Ovary (tissue), 9 donors: ENCODE results near the gene GNB1. TPM values are rescaled to one million over a fixed set of nuclear protein-coding genes. Genes with fewer than 3 reads are reported as not detected.
"Not testable (repeated sequence)": the region's sequence is repeated elsewhere in the genome, so short reads cannot be mapped to it uniquely, and the experiment has no call there.

Source experiments
- DNase-seq, 5 donors: peaks; one replicate each; pipeline ENCODE4 v3.0.0-alpha.2; 2019 to 2020
- H3K27ac ChIP-seq, 2 donors: fragments of 200-600 bp; one replicate each; pipeline versions ENCODE4 v1.5.1 to v1.8.0; 2019 to 2022
- H3K27me3 ChIP-seq: fragments of 200-600 bp; one replicate; pipeline ENCODE4 v1.8.0; 2022
- H3K36me3 ChIP-seq: fragments of 200-600 bp; sonication (generic); one replicate; pipeline ENCODE4 v1.5.1; 2019
- H3K4me1 ChIP-seq: one replicate; pipeline ENCODE4 v1.8.1; 2013; ENCODE audit warnings: mild to moderate bottlenecking, moderate library complexity; ENCODE audit not compliant: insufficient read depth
- H3K4me3 ChIP-seq: fragments of 200-600 bp; sonication (generic); one replicate; pipeline ENCODE4 v1.5.1; 2017
- H3K9me3 ChIP-seq, 2 donors: fragments of 200-600 bp in 1 of 2; sonication (generic) in 1 of 2; one replicate each; pipeline versions ENCODE4 v1.5.1 to v1.8.1; 2013 to 2019; ENCODE audit warnings: mild to moderate bottlenecking in 1 of 2, moderate library complexity in 1 of 2
- CTCF ChIP-seq, 3 donors: fragments of 450-650 bp in 2 of 3; fragments of 200-600 bp in 1 of 3; IDR thresholded peaks; one replicate each; pipeline versions ENCODE4 v1.5.1 to v1.8.0; 2016 to 2022; ENCODE audit warnings: antibody characterized with exemption in 3 of 3, mild to moderate bottlenecking in 1 of 3
- EP300 ChIP-seq: sonication (generic); formaldehyde crosslinking; IDR thresholded peaks from one replicate; pipeline ENCODE4 v1.6.1; 2017; ENCODE audit warnings: antibody characterized with exemption
- POLR2A ChIP-seq: fragments of 450-650 bp; IDR thresholded peaks from one replicate; pipeline ENCODE4 v1.6.1; 2017; ENCODE audit warnings: antibody characterized with exemption, mild to moderate bottlenecking, moderate library complexity
- WGBS, 3 donors: extraction: QIAGEN DNeasy Blood & Tissue Kit in 1 of 3; methylation state at CpG; one replicate each; pipeline versions ENCODE4 v1.1.5 to v1.1.7; 2013 to 2017; 5-methylcytosine and 5-hydroxymethylcytosine counted together
- intact Hi-C, 4 donors: fragments of 100-400 bp; cut with DNase I; formaldehyde crosslinking; loops; one replicate each; pipeline versions ENCODE4 v1.11.0 to v1.15.1; 2022 to 2023
- polyA plus RNA-seq, 2 donors: library from polyadenylated mRNA; stranded (reverse); fragments of 200-250 nt in 1 of 2; fragments of 350-450 nt in 1 of 2; fragmentation: Illumina TruSeq in 1 of 2; extraction: RNeasy Lipid Tissue Mini Kit (QIAGEN cat#74804) in 1 of 2; gene quantifications; one replicate each; pipeline ENCODE4 v1.2.3, GENCODE V29; 2013 to 2014
- total RNA-seq, 7 donors: library from RNA; depleted of rRNA in 2 of 7; stranded (reverse); fragments of >200 nt in 2 of 7; fragmentation: NEBNext Ultra II Directional in 3 of 7; extraction: Animal tissue kit (Norgen Biotek cat#: 25700) in 3 of 7; gene quantifications; one replicate each; pipeline versions ENCODE4 v1.1.0 to v1.2.4, GENCODE V29; 2016 to 2023
- donor health status: DM: no; HTN: no; CAD: no; lungs with moderate emphysema.
- donor health status: DM: no; HTN: no; CAD: no.
- donor health status: Bipolar disorder and iron deficiency.
- donor health status: DM: yes; HTN: yes; CAD: no.
- donor health status: DM: no; HTN: no; CAD: no.
- donor health status: DM: yes; HTN: yes; CAD: no.

The GNB1 gene
- total and polyA plus RNA-seq, 9 donors = 92.9 to 314 (median 255) TPM

GRCh38 chr1:1869469-1869868 is 21.4 kb downstream of the GNB1 start:
- no peaks in the 10 kb centered on the region for H3K36me3 ChIP-seq
- H3K4me3 ChIP-seq = no peak overlapping the region
- intact Hi-C loops = no loop called here
- H3K4me1 ChIP-seq = peaks cover 28% of the 10 kb centered on the region
- TF ChIP-seq POLR2A (no peak), CTCF (IDR thresholded peaks at IDR 0.05) (no peak), EP300 (no peak)
- peak in 1 of 5 donors; percentile 9 for DNase-seq
- no peaks in the 10 kb centered on the region for H3K27me3 ChIP-seq
- H3K27ac ChIP-seq = peak overlapping the region in 1 of 2 donors; percentile 13
- WGBS, 3 donors = 4 to 26% (median 11%) methylated on average over 4 of the region's 4 CpGs
- no peaks in the 10 kb centered on the region for H3K9me3 ChIP-seq

GRCh38 chr1:1867164-1867563 is 23.7 kb downstream of the GNB1 start:
- peaks cover 23% of the 10 kb centered on the region for H3K4me1 ChIP-seq
- intact Hi-C loops = no loop called here

GRCh38 chr1:1862905-1863547 is 27.9 kb downstream of the GNB1 start:
- Histone ChIP-seq H3K27ac (no peak overlapping the region), H3K9me3 (no peaks in the 10 kb centered on the region), H3K27me3 (no peaks in the 10 kb centered on the region), H3K4me3 (no peak overlapping the region), H3K4me1 (peaks cover 34% of the 10 kb centered on the region), H3K36me3 (no peaks in the 10 kb centered on the region)
- TF ChIP-seq CTCF (IDR thresholded peaks at IDR 0.05) (no peak), EP300 (no peak), POLR2A (no peak)
- intact Hi-C loops = no loop called here
- DNase-seq = no peak
- WGBS, 3 donors = 63 to 66% (median 64%) methylated on average over 6 of the region's 6 CpGs

More at GRCh38 chr1:1867164-1867563, 23.7 kb downstream of the GNB1 start:
- Histone ChIP-seq H3K36me3 (no peaks in the 10 kb centered on the region), H3K27ac (no peak overlapping the region), H3K4me3 (no peak overlapping the region), H3K9me3 (no peaks in the 10 kb centered on the region), H3K27me3 (no peaks in the 10 kb centered on the region)
- DNase-seq = no peak
- WGBS, 3 donors = 89 to 93% (median 91%) methylated on average over 3 of the region's 3 CpGs
- TF ChIP-seq CTCF (IDR thresholded peaks at IDR 0.05) = no peak

GRCh38 chr1:1861761-1862310 is 29.1 kb downstream of the GNB1 start:
- intact Hi-C loops, H3K9me3 ChIP-seq, H3K4me3 ChIP-seq, H3K27ac ChIP-seq, H3K27me3 ChIP-seq, H3K36me3 ChIP-seq: not testable (repeated sequence)
- H3K4me1 ChIP-seq = peaks cover 36% of the 10 kb centered on the region
- WGBS, 3 donors = 83 to 92% (median 85%) methylated on average over 13 of the region's 13 CpGs
- DNase-seq = peak in 1 of 5 donors; percentile 24

- Histone ChIP-seq H3K27me3 (no peaks in the 10 kb centered on the region), H3K4me3 (no peak overlapping the region), H3K9me3 (no peaks in the 10 kb centered on the region), H3K27ac (no peak overlapping the region), H3K36me3 (no peaks in the 10 kb centered on the region), H3K4me1 (peaks cover 36% of the 10 kb centered on the region)
- peak in 1 of 5 donors; percentile 19 for DNase-seq
- no peak for TF ChIP-seq EP300
- no peak for TF ChIP-seq POLR2A
- no peak for TF ChIP-seq CTCF (IDR thresholded peaks at IDR 0.05)
- 10 to 17% (median 14%) methylated on average over 1 of the region's 1 CpG for WGBS, 3 donors
- intact Hi-C loops = no loop called here
Measured at GRCh38 chr1:1861339-1861730, 29.6 kb downstream of the GNB1 start.

- peak in 1 of 5 donors; percentile 18 for DNase-seq
- H3K27ac ChIP-seq, H3K27me3 ChIP-seq, H3K9me3 ChIP-seq, intact Hi-C loops, H3K4me3 ChIP-seq, H3K36me3 ChIP-seq: not testable (repeated sequence)
- peaks cover 34% of the 10 kb centered on the region for H3K4me1 ChIP-seq
- 81 to 83% (median 82%) methylated on average over 8 of the region's 8 CpGs for WGBS, 3 donors
Measured at GRCh38 chr1:1859970-1860697, 30.8 kb downstream of the GNB1 start.
